Heart right ventricle (tissue), 16 donors: ENCODE data around the gene LCAT. TPM values are rescaled to one million over a fixed set of nuclear protein-coding genes. Genes with fewer than 3 reads are reported as not detected.

Source experiments
- ATAC-seq, 8 donors: fragments of 200-7000 bp; cut with Tn5 transposase; one replicate each; pipeline ENCODE4 v1.9.1; 2020; ENCODE audit warnings: mild to moderate bottlenecking in 8 of 8, moderate library complexity in 8 of 8, moderate number of reproducible peaks in 1 of 8
- DNase-seq, 2 donors: peaks; one replicate each; pipeline ENCODE4 v3.0.0-alpha.2; 2020
- H3K27ac ChIP-seq, 10 donors: fragments of 200-600 bp; sonication (generic) in 2 of 10; one replicate each; pipeline versions ENCODE4 v1.5.0 to v1.8.0; 2020 to 2022; ENCODE audit warnings: mild to moderate bottlenecking in 3 of 10
- H3K27me3 ChIP-seq, 7 donors: fragments of 200-600 bp; one replicate each; pipeline ENCODE4 v1.8.0; 2021 to 2022; ENCODE audit warnings: mild to moderate bottlenecking in 2 of 7
- H3K36me3 ChIP-seq, 9 donors: fragments of 200-600 bp; sonication (generic) in 1 of 9; one replicate each; pipeline versions ENCODE4 v1.5.0 to v1.8.0; 2020 to 2022; ENCODE audit warnings: mild to moderate bottlenecking in 2 of 9
- H3K4me1 ChIP-seq, 9 donors: fragments of 200-600 bp; sonication (generic) in 1 of 9; one replicate each; pipeline versions ENCODE4 v1.5.0 to v1.8.0; 2020 to 2022; ENCODE audit warnings: mild to moderate bottlenecking in 4 of 9
- H3K4me3 ChIP-seq, 10 donors: fragments of 200-600 bp; sonication (generic) in 2 of 10; one replicate each; pipeline versions ENCODE4 v1.5.0 to v1.8.0; 2020 to 2022; ENCODE audit warnings: mild to moderate bottlenecking in 7 of 10, moderate library complexity in 2 of 10
- H3K9me3 ChIP-seq, 11 donors: fragments of 200-600 bp in 10 of 11; sonication (generic) in 2 of 11; one replicate each; pipeline versions ENCODE4 v1.5.0 to v1.8.0; 2013 to 2022; ENCODE audit warnings: mild to moderate bottlenecking in 2 of 11, control low read depth in 1 of 11, moderate library complexity in 1 of 11
- CTCF ChIP-seq, 9 donors: fragments of 200-600 bp; sonication (generic) in 2 of 9; IDR thresholded peaks; one replicate each; pipeline versions ENCODE4 v1.5.0 to v1.8.0; 2021 to 2022; ENCODE audit warnings: antibody characterized with exemption in 9 of 9, mild to moderate bottlenecking in 5 of 9, moderate library complexity in 1 of 9
- WGBS, 2 donors: extraction: QIAGEN DNeasy Blood & Tissue Kit; methylation state at CpG; one replicate each; pipeline ENCODE4 v1.1.7; 2013; ENCODE audit warnings: inconsistent platforms in 1 of 2; 5-methylcytosine and 5-hydroxymethylcytosine counted together
- intact Hi-C, 10 donors: fragments of 100-400 bp; cut with DNase I; formaldehyde crosslinking; loops; one replicate each; pipeline versions ENCODE4 v1.11.1 to v1.14.2; 2022
- polyA plus RNA-seq, 2 donors: library from polyadenylated mRNA; stranded (reverse); fragments of 200-250 nt; gene quantifications; one replicate each; pipeline ENCODE4 v1.2.3, GENCODE V29; 2013
- total RNA-seq, 10 donors: library from RNA; stranded (reverse); fragmentation: NEBNext Ultra II Directional in 3 of 10; extraction: Animal tissue kit (Norgen Biotek cat#: 25700) in 3 of 10; gene quantifications; one replicate each; pipeline versions ENCODE4 v1.2.1 to v1.2.4, GENCODE V29; 2021 to 2023
- donor health status: Arrhythmogenic right ventricular cardiomyopathy.
- donor health status: ischemic (EF 13 %, LVEDD 7.1; RV severe dilation, severe dysfunction).
- donor health status: healthy with polysubstance abuse.
- donor health status: DM: no; HTN: yes; CAD: no.
- donor health status: DM: no; HTN: no; CAD: no.
- donor health status: ischemic (EF 25% LVEDD 6.9; RV normal size, moderate dysfunction).
- donor health status: ischemic (EF 25% LVEDD 5.7; RV mildly dilated, moderate dysfunction).
- donor health status: healthy.
- donor health status: DM: yes; HTN: yes; CAD: no.
- donor health status: Ischemic cardiomyopathy.
- donor health status: ischemic (EF 35%, LVEDD 5.7; RV mildly dilated, moderate dysfunction).
- donor health status: nonischemic (EF 11% LVEDD 7.7; RV severe dilation, severe dysfunction).
- donor health status: DM: yes; HTN: yes; CAD: no.
- donor health status: PGD.
- donor health status: ischemic (EF 29% LVEDD 5.4; RV normal size, mild dysfunction).
- donor health status: nonischemic (EF 23%, LVEDD 6.1; RV moderate dilation, normal function).

The LCAT gene
- total and polyA plus RNA-seq, 12 donors, result 14.4 to 96.5 (median 20.6) TPM

GRCh38 chr16:67961551-67961957, 17.6 kb upstream of the LCAT start:
- Histone ChIP-seq H3K27me3 (no peaks in the 10 kb centered on the region), H3K27ac (peak overlapping the region in 9 of 10 donors; percentile 85 to 100 (median 100)), H3K4me1 (peaks cover 76 to 87% (median 82%) of the 10 kb centered on the region in 9 donors), H3K9me3 (no peaks in the 10 kb centered on the region), H3K4me3 (no peak overlapping the region), H3K36me3 (peaks cover 0 to 84% (median 48%) of the 10 kb centered on the region in 9 donors)
- DNase-seq (peak in 1 of 2 donors; percentile 54), ATAC-seq (peak in 3 of 8 donors; percentile 5 to 36 (median 5))
- 63 to 74% methylated on average over 13 of the region's 13 CpGs for WGBS, 2 donors
- intact Hi-C loops, result no loop called here
- TF ChIP-seq CTCF (IDR thresholded peaks at IDR 0.05), result no peak

- H3K27me3 ChIP-seq, result no peaks in the 10 kb centered on the region
- 22 to 23% methylated on average over 11 of the region's 11 CpGs for WGBS, 2 donors
- no peaks in the 10 kb centered on the region for H3K9me3 ChIP-seq
- peaks cover 0 to 92% (median 65%) of the 10 kb centered on the region in 9 donors for H3K36me3 ChIP-seq
- TF ChIP-seq CTCF (IDR thresholded peaks at IDR 0.05), result no peak
- intact Hi-C loops, result no loop called here
- peak overlapping the region; percentile 75 to 100 (median 100) for H3K27ac ChIP-seq
- DNase-seq, result peak; percentile 82 to 91
- peak; percentile 75 to 92 (median 86) for ATAC-seq
- peak overlapping the region in 6 of 10 donors; percentile 7 to 31 (median 16) for H3K4me3 ChIP-seq
- peaks cover 61 to 70% (median 64%) of the 10 kb centered on the region in 9 donors for H3K4me1 ChIP-seq
Measured at GRCh38 chr16:67959536-67960329, 15.8 kb upstream of the LCAT start.

- H3K27me3 ChIP-seq, result no peaks in the 10 kb centered on the region
- H3K27ac ChIP-seq, result peak overlapping the region in 7 of 10 donors; percentile 94 to 100 (median 100)
- H3K9me3 ChIP-seq, result no peaks in the 10 kb centered on the region
- H3K4me1 ChIP-seq, result peaks cover 40 to 60% (median 46%) of the 10 kb centered on the region in 9 donors
- no peak for TF ChIP-seq CTCF (IDR thresholded peaks at IDR 0.05)
- ATAC-seq (no peak), DNase-seq (no peak)
- intact Hi-C loops, result no loop called here
- no peak overlapping the region for H3K4me3 ChIP-seq
- WGBS, 2 donors, result 95 to 96% methylated on average over 9 of the region's 9 CpGs
- H3K36me3 ChIP-seq, result peaks cover 0 to 100% (median 84%) of the 10 kb centered on the region in 9 donors
Measured at GRCh38 chr16:67957622-67958021, 13.7 kb upstream of the LCAT start.

- 87 to 88% methylated on average over 10 of the region's 10 CpGs for WGBS, 2 donors
- no peak for TF ChIP-seq CTCF (IDR thresholded peaks at IDR 0.05)
- peak in 1 of 8 donors; percentile 16 for ATAC-seq
- Histone ChIP-seq H3K36me3 (peaks cover 5 to 100% (median 91%) of the 10 kb centered on the region in 9 donors), H3K27me3 (no peaks in the 10 kb centered on the region), H3K9me3 (no peaks in the 10 kb centered on the region), H3K27ac (peak overlapping the region in 3 of 10 donors; percentile 28 to 53 (median 48)), H3K4me1 (peaks cover 20 to 50% (median 28%) of the 10 kb centered on the region in 9 donors), H3K4me3 (no peak overlapping the region)
- DNase-seq, result no peak
- intact Hi-C loops, result no loop called here
Measured at GRCh38 chr16:67954421-67955196, 10.7 kb upstream of the LCAT start.
